ENCODE results near the gene ZC3H10. TPM values are rescaled to one million over a fixed set of nuclear protein-coding genes. Genes with fewer than 3 reads are reported as not detected.

ZC3H10 gene
- total RNA-seq, 4 donors from 2014 or later = 3.7 to 10.1 (median 4.5) TPM

- H3K27me3 ChIP-seq = no peaks in the 10 kb centered on the region
- H3K9me3 ChIP-seq = no peaks in the 10 kb centered on the region
- H3K36me3 ChIP-seq = peaks cover 0 to 53% (median 23%) of the 10 kb centered on the region in 4 donors
- in situ Hi-C loops (cut with MboI; ENCODE audit: low pct_ligation_motif_present in 1 of 4, low pct_unique_long_range_greater_than_20kb in 1 of 4, low sequenced_read_pairs in 3 of 4) = no loop called here
- peak overlapping the region in 1 of 4 donors; percentile 66 for H3K27ac ChIP-seq
- no peak for TF ChIP-seq POLR2AphosphoS5 (IDR thresholded peaks at IDR 0.05)
- TF ChIP-seq, protein P1, sequence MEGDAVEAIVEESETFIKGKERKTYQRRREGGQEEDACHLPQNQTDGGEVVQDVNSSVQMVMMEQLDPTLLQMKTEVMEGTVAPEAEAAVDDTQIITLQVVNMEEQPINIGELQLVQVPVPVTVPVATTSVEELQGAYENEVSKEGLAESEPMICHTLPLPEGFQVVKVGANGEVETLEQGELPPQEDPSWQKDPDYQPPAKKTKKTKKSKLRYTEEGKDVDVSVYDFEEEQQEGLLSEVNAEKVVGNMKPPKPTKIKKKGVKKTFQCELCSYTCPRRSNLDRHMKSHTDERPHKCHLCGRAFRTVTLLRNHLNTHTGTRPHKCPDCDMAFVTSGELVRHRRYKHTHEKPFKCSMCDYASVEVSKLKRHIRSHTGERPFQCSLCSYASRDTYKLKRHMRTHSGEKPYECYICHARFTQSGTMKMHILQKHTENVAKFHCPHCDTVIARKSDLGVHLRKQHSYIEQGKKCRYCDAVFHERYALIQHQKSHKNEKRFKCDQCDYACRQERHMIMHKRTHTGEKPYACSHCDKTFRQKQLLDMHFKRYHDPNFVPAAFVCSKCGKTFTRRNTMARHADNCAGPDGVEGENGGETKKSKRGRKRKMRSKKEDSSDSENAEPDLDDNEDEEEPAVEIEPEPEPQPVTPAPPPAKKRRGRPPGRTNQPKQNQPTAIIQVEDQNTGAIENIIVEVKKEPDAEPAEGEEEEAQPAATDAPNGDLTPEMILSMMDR (IDR thresholded peaks at IDR 0.05) = no peak
- TF ChIP-seq POLR2A (IDR thresholded peaks at IDR 0.05) = no peak
- peaks cover 6 to 31% (median 9%) of the 10 kb centered on the region in 4 donors for H3K4me1 ChIP-seq
- WGBS, 2 donors (ENCODE audit: low coverage in 1 of 2) = 90 to 96% methylated on average over 7 to 19 of the region's 19 CpGs
- DNase-seq = no peak
- intact Hi-C loops (cut with DNase I; ENCODE audit: low total_unique reads) = no loop called here
- no peak overlapping the region for H3K4me3 ChIP-seq
Observed at GRCh38 chr12:56141946-56142784, 24.1 kb downstream of the ZC3H10 start.

- Histone ChIP-seq H3K27me3 (no peaks in the 10 kb centered on the region), H3K9me3 (no peaks in the 10 kb centered on the region), H3K4me1 (peaks cover 6 to 38% (median 13%) of the 10 kb centered on the region in 4 donors), H3K27ac (peak overlapping the region; percentile 11 to 66 (median 56)), H3K4me3 (no peak overlapping the region), H3K36me3 (peaks cover 0 to 42% (median 18%) of the 10 kb centered on the region in 4 donors)
- DNase-seq = no peak
- WGBS, 2 donors (ENCODE audit: low coverage in 1 of 2) = 61% methylated on average over 4 of the region's 4 CpGs; no CpG with 5 or more reads in 1 of the 2 donors
- intact Hi-C loops (cut with DNase I; ENCODE audit: low total_unique reads) (no loop called here), in situ Hi-C loops (cut with MboI; ENCODE audit: low pct_ligation_motif_present in 1 of 4, low pct_unique_long_range_greater_than_20kb in 1 of 4, low sequenced_read_pairs in 3 of 4) (no loop called here)
- TF ChIP-seq, protein P1 (IDR thresholded peaks at IDR 0.05) = no peak
- no peak for TF ChIP-seq POLR2A (IDR thresholded peaks at IDR 0.05)
- no peak for TF ChIP-seq POLR2AphosphoS5 (IDR thresholded peaks at IDR 0.05)
- TF ChIP-seq EP300 (IDR thresholded peaks at IDR 0.05; ENCODE audit: low read depth) = no peak
Observed at GRCh38 chr12:56143217-56143616, 25.2 kb downstream of the ZC3H10 start.

DNA sequence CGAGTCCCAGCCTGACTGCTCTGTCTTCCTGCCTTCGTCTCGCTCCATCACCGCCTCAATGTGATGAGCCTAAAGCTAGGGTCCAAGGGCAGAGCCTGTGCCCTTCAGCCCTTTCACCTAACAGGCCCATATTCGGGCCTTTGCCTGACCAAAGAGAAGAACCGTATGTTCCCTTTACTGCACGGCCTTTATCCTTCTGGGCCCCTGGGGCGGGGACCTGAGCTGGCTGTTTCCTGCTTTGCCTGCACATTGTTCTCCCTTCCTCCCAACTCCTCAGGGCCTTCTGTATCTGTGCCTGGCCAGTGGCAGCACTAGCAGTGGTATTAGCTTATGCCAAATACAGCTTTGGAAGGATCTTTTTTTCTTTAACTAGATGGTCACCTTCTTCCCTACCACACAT lies 25.8 kb downstream of the ZC3H10 start:
- Histone ChIP-seq H3K4me1 (peaks cover 6 to 38% (median 13%) of the 10 kb centered on the region in 4 donors), H3K27me3 (no peaks in the 10 kb centered on the region), H3K27ac (peak overlapping the region; percentile 11 to 66 (median 56)), H3K4me3 (no peak overlapping the region), H3K36me3 (peaks cover 0 to 37% (median 15%) of the 10 kb centered on the region in 4 donors), H3K9me3 (no peaks in the 10 kb centered on the region)
- WGBS, 2 donors (ENCODE audit: low coverage in 1 of 2) = 73% methylated on average over 8 of the region's 8 CpGs; no CpG with 5 or more reads in 1 of the 2 donors
- in situ Hi-C loops (cut with MboI; ENCODE audit: low pct_ligation_motif_present in 1 of 4, low pct_unique_long_range_greater_than_20kb in 1 of 4, low sequenced_read_pairs in 3 of 4) (no loop called here), intact Hi-C loops (cut with DNase I; ENCODE audit: low total_unique reads) (no loop called here)
- TF ChIP-seq EP300 (IDR thresholded peaks at IDR 0.05; ENCODE audit: low read depth) (no peak), POLR2A (IDR thresholded peaks at IDR 0.05) (peak; percentile 26), POLR2AphosphoS5 (IDR thresholded peaks at IDR 0.05) (peak in 2 of 3 donors; percentile 22 to 24)
- TF ChIP-seq, protein P1 (IDR thresholded peaks at IDR 0.05) = no peak
- DNase-seq = peak; percentile 62

DNA sequence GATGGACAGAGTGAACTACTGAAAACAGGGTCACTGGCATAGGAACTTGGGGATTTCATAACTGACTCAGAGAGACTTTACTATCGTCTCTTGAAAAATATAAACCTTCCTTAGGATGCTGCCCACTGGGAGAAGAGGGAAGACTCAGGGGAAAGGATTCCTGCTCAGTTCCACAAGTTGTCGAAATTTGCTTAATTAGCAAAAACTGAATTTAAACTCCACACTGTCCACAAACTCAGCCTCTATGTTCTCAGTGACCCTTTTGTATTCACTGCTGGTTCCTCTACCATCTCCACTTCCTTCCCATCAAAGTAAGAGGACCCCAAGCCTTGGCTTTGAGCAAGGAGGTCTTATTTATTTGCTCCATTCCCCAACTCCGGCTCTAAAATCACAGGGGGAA lies 27.2 kb downstream of the ZC3H10 start:
- Histone ChIP-seq H3K4me3 (no peak overlapping the region), H3K9me3 (no peaks in the 10 kb centered on the region), H3K27ac (peak overlapping the region in 2 of 4 donors; percentile 11 to 58), H3K27me3 (no peaks in the 10 kb centered on the region), H3K4me1 (peaks cover 6 to 38% (median 13%) of the 10 kb centered on the region in 4 donors), H3K36me3 (peaks cover 0 to 23% (median 8%) of the 10 kb centered on the region in 4 donors)
- TF ChIP-seq POLR2AphosphoS5 (IDR thresholded peaks at IDR 0.05) = no peak
- TF ChIP-seq, protein P1 (IDR thresholded peaks at IDR 0.05) = no peak
- TF ChIP-seq POLR2A (IDR thresholded peaks at IDR 0.05) = no peak
- TF ChIP-seq EP300 (IDR thresholded peaks at IDR 0.05; ENCODE audit: low read depth) = no peak
- DNase-seq = no peak
- WGBS, 2 donors (ENCODE audit: low coverage in 1 of 2) = 79 to 85% methylated on average over 3 of the region's 3 CpGs
- intact Hi-C loops (cut with DNase I; ENCODE audit: low total_unique reads) = no loop called here
- in situ Hi-C loops (cut with MboI; ENCODE audit: low pct_ligation_motif_present in 1 of 4, low pct_unique_long_range_greater_than_20kb in 1 of 4, low sequenced_read_pairs in 3 of 4) = no loop called here

All from transverse colon (tissue), 4 donors.